COLO668 (cell line): Measurements from ENCODE around the gene RAD51B.

Experiments used
- DNase-seq: peaks from one replicate; lab custom pipeline; 2025; ENCODE audit not compliant: unreplicated experiment; lab: John Stamatoyannopoulos, UW

RAD51B gene

DNA sequence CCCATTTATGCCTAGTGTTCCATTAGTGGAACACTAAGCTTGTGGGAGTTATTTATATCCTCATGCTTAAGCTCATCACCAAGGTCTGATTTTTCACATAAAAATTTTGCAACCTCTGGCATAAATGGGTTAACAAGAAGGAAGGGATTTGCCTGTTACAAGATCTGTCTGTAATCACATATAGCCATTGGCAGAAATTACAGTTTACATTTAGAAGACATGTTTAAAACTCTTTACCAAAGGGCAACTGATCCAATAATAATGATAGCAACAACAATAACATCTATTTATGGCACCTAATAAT lies 550.4 kb downstream of the RAD51B start:
- DNase-seq, result no peak

DNA sequence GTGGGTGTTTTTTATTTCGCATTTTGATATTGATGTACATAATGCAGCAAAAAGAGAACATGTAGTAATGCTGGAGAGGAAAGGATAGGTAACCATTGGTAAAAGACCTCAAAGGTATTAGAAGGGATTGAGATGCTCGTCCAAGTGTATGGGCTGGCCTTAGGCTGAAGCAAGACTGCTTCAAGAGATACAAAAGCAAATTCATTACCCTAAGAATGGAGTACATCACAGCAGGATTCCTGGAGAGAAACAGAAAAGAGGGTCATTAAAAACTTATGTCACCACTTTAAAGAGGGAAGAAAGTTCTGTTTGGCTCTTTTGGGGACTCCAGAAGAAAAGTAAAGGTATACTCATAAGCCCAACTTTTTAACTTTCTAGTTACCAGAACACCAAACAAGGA lies 552.8 kb downstream of the RAD51B start:
- DNase-seq, result no peak

DNA sequence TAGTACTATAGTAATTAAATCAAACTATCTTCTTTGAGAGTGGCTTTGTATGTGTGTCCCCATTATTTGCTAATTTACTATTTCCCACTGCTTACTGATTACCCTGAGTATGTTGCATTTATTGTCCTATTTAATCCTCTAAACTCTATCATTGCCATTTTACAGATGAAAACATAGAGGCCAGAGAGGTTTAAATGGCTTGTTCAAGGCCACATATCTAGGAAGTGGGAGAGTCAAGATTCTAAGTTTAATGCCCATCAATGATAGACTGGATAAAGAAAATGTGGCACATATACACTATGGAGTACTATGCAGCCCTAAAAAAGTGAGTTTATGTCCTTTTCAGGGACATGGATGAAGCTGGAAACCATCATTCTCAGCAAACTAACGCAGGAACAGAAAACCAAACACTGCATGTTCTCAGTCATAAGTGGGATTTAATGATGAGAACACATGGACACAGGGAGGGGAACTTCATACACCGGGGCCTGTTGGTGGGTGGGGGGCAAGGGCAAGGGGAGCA lies 553.6 kb downstream of the RAD51B start:
- no peak for DNase-seq

DNA sequence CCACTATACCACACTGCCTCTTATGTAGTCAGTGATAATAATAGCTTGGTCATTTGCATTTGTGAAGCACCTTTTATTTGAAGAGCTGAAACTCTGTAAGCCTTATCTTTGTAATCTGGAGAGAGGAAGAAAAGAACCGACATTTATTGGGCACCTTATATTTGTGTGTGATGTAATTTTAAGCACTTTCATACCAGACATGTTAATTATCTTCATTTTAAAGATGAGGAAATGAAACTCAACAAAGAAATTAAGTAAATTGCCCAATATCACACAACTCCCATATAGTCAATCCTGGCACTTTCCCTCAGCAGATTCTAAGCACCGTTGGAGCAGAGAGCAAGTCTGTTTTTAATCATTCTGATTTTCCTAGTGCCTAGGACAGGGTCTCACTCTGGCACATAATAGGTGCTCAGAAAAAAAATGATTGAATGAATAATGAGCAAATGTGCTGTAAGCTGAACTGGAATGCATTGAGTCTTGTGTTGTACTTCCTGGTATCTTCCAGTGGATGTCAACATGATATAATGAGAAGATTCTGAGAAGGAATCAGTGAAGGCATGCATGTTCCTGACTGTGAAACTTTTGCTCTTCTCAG lies 554.4 kb downstream of the RAD51B start:
- DNase-seq, result no peak

DNA sequence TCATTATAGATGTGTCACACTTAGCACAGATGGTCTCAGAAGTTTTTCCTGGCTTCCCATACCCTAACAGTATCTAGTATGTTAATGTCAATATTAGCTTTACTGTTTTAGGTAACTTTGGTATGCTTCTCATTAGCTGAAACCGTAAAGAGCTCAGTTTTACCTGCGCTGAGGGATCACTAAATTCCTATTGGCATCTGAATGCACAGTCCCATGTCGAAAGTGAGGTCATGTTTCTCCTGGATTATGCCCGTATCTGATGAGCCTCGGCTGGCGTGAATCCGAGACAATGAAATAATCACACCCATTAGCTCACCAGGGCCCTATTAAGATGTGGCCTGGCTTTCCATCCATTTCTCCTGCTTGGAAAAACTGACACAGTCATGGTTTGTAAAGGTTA lies 555.1 kb downstream of the RAD51B start:
- DNase-seq, result no peak

DNA sequence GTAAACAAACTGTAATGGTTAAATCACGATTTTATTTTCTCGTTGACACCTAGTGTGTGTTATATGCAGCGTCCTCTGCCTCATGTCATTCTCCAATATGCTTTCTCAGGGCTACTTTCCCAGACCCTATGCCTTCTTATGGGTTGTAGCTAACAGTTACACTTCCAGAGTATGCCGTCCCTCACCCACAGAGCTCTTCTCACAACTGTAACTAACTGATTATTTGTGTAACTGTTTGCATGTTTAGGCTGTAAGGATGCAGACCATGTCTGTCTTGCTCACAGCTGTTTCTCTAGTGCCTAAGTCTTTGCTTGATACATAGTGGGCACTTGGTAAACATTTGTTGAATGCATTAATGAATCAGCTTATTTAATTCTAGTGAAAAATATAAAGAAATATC lies 555.8 kb downstream of the RAD51B start:
- no peak for DNase-seq

DNA sequence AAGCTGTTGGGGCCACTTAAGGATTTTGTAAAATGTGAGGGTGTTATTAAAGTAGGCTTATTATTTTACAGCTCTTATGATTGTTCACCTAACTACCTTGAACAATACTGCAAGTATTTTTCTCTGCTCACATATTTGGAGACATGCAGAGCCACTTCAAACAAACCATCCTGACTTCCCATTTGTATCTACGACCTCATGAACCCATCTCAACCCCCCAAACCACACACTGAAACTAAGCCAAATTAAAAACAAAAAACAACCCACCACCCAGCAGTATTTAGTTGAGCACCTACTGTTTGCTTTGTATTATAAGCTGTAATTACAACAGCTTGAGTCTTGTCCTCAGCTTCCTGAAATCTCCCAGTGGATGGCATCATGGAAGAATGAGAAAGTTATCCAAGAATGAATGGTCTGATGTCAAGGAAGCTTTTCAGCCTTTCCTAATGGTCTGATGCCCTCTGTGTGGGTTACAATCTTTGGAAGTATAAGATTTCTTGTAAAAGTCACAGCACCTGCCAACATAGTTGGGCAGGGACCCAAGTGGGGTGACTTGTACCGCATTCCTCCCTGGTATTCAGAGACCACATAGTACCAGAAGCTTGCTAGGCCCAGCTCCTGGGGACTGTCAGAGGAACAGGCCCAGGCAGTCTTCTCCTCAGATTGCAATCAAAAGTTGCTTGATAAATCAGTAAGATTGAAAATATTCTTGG lies 556.6 kb downstream of the RAD51B start:
- DNase-seq, result no peak

DNA sequence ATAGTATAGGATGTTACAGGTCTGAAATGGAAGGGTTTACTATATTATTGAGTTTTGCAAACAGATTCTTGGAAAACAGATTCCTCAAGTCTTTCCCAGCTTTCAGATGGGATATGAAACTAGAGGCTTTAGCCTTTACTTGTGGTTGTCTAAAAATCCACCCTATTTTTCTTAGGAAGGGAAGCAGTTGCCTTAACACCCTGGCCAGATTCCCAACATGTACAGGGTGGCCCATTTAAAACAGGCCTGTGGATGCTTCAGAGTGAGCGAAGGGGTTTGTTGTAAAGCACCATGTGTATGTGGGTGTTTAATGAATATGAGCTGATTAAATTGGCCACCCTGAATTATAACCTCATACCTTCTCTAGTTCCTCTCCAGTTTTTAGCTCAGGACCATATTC lies 557.4 kb downstream of the RAD51B start:
- no peak for DNase-seq

DNA sequence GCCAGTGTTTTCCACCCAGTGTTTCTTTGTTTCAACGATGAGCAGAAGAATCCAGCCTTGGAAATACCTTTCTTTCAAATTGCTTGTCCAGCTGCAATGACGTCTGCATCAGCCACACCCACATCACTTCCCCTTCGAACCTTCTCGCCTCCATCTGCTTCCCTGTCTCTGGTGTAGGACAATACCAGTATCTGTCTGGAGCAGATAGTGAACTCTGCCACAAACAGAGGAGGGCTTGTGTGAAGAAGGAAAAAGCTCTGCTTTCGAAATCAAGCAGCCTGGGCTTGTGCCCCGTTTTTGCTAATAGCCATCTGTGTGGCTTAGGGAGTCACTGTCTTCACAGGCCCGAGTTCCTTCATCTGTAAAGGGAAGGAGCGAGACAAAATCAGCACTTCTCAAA lies 557.9 kb downstream of the RAD51B start:
- DNase-seq, result no peak

DNA sequence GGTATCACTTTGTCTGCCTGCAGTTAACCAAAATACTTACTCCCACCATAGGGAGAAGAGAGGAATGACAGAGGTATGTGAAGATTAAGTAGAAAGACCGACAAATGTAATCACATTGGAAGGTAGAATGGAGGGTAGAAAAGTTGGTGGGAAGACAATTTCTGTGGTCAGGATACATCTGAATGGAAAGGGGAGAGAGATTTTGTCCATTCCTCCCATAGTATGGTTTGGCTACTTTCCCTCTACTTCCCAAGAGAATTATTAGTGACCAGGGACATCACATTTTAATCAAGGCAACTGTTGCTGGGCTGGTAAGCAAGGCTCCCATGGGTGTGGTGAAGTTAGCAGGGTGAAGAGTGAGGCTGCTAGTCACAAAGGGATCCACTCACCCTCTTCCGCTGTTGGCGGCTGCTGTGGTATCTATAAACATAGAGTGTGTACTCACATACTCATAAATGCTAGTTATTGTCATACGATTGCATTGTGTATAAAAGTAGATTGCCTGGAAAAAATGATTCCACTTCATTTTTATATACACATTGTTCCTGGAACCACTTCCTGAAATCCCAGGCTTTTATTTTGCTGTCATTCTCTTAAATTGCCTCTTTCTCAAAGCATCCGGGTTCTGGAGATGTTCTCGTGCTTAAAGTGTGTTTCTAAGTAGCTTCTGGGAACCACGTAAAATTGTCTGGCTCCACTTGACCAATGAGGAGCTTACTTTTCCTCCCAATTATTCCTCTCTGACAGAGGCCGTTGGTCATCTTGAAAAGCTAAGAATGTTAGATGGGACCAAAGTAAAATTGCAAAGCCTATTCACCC lies 560.1 kb downstream of the RAD51B start:
- peak; percentile 60 for DNase-seq

DNA sequence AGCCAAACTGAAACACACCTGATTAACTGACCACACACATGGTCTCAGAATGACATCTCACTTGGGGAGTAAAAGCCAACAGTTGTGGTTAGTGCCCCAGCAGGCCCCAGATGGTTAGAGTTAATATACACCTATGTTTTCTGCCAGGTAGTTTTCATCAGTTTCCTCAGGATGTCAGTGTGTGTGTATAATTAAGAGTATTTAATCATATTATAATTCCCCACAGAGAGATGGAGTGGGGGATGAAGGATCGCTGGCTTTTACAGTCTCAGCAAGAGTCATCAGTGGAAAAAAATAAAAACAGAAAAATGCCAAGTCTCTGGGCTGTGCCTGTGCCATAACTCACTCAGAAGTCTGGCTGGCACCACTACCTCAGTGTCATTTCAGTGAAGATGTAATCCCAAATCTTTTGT lies 560.8 kb downstream of the RAD51B start:
- DNase-seq, result no peak

DNA sequence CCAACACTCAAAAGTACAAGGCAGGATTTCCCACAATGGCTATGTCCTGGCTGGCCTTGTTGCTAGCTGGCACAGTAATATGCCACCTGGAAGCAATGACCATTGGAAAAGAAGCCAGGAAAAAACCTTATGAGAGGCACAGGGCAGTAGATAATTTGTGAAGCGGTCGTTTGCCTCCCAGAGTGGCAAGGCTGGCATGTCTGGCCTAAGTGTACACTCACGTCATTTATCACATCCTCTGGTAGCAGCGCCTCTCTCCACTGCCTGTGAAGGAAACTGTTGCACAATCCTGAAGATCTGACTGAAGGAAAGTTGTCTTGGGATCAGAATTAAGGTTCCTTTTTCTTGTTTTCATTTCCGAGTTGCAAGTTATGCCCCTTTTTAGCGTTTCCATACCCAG lies 564.8 kb downstream of the RAD51B start:
- DNase-seq, result no peak

DNA sequence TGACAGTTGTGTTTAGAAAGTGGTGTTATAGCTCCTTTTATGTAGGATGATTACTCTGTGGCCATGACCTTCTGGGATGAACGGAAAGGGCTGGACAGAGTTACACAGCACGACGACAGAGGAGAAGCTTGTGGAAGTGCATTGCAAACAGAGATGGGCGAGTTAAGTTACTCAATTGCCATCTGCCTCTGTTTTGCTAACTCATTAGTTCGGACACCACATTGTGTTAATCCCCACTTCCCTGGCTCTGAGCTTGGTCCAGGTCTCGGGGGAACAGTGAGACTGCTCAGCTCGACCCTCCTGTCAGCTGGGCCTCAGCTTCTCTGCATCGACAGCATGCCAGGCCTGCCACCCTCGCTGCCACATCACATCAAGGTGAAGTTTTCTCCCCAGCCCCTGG lies 565.3 kb downstream of the RAD51B start:
- DNase-seq, result no peak

DNA sequence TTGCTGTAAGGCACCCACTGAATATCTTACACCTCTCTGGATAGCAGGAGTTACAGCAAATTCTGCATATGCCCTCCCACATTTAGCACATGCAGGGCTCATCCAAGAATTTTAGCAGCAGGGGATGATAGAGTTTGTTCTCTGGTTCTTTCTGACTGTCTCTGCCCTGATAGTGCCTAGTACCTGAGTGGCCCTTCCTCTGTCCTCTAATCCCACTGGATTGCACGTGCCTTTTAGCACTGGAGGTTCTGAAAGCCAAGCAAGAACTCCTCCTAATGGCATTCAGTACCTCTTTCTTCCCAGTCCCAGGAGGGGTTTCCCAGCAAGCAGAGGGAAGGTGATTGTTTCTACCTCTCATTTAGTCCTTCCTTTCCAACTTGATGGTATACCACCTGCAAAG lies 566.9 kb downstream of the RAD51B start:
- no peak for DNase-seq

DNA sequence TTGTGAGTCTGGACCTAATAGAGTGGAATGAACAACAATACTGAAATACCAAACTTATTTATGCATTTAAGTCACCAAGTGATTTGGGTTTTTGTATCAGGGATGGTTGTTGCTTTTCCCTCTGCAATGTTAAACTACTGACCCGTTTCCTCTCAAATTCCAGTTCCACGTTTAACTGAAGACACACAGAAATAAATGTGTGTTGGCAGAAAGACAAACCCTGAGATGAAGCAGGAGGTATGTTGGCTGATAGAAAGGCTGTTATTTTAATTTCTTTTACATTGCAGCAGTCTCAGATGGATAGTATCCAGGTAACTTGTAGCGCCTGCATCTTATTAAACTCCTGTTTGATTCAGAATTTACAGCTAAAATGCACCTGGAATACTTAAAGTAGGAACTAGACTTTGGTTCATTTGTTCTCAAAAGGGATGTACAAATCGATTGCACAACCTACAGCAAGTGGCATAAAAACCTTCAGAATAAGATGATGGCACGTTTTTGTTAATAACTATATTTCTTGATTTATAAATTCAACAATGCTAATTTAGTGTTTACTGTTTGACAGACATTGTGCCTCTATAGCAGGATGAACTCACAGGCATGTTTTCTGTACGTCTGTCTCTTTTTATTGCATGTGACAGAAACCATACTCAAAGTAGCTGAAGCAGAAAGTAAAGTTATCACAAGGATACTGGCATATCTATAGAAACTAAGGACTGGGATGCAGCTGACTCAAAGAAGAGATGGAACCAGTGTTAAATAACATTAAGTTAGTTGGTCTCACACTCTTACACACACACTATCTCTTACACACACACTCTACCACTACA lies 567.6 kb downstream of the RAD51B start:
- no peak for DNase-seq

DNA sequence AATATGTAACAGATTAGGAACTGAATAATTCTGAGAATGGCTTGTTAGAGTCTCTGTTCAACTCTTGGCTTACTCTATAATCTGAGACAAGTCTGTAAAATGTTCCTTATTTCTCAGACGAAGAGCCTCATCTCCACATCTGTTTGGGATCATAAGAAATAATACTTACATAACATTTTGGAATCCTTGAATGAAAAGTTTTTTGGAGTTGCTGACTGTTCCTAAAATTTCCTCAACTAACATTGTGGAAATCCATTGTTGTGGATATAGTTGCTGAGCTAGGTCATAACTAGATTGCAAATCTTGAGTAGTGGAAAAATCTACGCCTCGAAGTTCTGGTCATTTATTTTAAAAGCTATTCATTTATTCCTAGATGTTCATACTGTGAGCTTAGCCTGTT lies 570.4 kb downstream of the RAD51B start:
- DNase-seq, result no peak

DNA sequence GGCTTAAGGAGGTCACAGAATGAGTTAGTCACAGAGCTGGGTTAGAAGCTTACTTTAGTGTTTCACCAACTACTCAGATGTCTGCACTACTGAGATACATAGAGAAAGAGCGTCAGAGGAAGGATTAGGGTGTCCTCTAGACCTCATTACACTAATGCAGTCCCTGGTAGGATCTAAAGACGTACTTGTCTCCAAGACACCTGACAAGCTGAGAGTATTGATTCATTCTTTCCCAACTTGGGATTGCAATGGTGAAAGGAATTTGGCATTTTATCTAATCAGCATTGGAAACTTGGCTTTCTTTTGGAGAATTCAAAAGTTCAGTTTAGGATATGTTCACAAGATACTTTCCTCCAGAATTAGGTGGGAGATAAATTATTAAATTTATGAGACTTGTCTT lies 571.2 kb downstream of the RAD51B start:
- DNase-seq, result no peak

DNA sequence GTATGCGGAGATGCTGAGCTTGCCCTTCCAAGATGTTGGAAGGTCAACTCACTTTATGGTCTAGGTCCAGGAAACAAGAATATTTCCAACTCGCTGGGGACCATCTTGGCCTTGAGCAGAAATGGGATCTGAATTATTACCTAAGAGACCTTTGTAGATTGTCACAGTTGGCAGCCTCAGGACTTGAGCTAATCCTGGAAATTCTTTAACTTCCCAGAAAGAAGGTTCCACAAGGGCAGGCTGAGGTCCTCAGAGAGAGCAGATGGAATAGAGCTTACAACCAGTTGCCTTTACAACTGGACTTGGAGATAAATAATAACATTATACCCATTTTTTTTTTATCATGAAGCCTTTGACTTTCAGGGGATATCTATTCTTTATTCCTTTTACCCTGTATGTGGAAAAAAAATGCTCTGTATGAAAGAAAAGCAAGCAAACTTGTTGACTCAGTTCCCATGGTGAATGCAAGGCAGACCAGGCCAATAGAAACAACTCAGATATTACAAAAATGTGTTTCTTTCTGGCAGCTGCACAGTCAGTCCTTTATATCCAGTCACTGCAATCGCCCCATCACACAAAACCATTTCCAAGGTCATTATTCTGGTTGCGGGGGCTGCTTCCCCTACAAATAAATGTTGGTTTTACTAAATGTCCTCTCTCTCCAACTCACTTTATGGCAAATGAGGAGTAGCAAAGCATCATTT lies 571.9 kb downstream of the RAD51B start:
- DNase-seq, result no peak

DNA sequence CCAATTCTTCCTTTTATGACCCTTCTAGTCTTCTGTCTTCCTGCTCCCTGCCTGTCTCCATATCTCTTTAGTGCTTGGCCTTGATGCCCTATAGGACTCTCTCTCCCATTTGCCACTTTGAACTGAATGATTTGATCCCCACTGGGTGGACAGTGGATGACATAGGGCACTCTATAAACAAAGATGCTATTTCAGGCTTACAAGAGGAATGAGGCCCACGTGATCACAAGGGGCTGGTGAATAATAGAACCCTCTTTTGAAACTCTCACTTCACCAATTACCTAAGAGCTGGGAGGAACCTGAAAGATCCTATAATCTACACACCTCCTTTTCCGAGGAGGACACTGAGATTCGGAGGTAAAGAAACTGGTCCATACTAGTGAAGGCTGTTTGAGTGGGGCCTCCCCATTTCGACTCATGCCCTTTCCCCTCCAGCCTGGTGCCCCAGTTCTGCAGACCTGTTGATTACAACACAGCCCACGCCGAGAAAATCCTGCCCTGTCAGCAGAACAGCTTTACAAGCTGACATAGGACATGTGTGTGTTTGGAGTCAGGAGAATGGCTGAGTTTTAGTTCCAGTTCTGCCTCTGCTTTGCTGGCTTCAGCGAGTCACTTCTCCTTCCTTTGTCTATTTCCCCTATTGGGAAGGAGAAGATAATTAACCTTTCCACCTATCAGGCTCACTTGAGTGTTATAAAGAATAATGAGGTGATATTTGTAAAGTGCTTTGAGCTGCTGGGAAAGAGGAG lies 573.0 kb downstream of the RAD51B start:
- DNase-seq, result no peak

DNA sequence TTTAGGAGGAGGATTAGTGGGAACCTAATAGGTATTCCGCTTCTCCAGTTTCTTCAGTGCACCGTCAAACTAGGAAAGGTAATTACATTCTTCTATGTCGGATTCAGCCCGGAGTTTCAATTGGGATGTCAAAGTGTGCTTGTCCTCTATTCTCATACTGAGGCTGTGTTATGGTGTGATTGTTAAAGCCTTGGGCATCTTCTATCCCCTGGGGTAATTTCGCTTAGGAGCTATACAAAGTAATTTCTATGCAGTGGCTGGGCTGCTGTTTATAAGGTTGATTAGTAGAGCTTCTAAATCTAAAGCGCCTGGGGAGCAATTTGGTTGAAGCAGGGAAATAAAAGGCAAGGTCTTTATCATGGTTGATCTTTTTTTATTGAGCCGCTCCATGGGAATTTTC lies 573.7 kb downstream of the RAD51B start:
- no peak for DNase-seq
